IMR-90 (cell line): ENCODE results near the gene CBY1. TPM values are rescaled to one million over a fixed set of nuclear protein-coding genes. Genes with fewer than 3 reads are reported as not detected.

Experiments used
- ATAC-seq: fragments of 200-7000 bp; cut with Tn5 transposase; 2 replicates; pipeline ENCODE4 v1.9.1; 2020; ENCODE audit warnings: low read depth, mild to moderate bottlenecking, moderate library complexity
- BruUV-seq: library from RNA; stranded (reverse); fragments of 400-500 nt; replicated peaks from 2 replicates; lab custom pipeline; 2021; lab: Mats Ljungman, UMichigan
- CTCF ChIA-PET: fragments of 300-600 bp; formaldehyde crosslinking; extraction: SDS; loops from one replicate; lab custom pipeline; 2021; ENCODE audit warnings: antibody characterized with exemption; lab: Yijun Ruan, JAX
- POLR2A ChIA-PET: fragments of 300-600 bp; sonication (Branson Sonifier 250); formaldehyde crosslinking; loops from one replicate; lab custom pipeline; 2022; ENCODE audit warnings: antibody characterized with exemption; ENCODE audit not compliant: unreplicated experiment; lab: Charles Lee
- DNase-seq: peaks from one replicate; pipeline ENCODE4 v3.0.0; 2013
- H2AFZ ChIP-seq: replicated peaks from 2 replicates; pipeline ENCODE3; 2013; ENCODE audit warnings: low read length, mild to moderate bottlenecking; ENCODE audit not compliant: poor library complexity
- H2AK5ac ChIP-seq: 2 replicates; pipeline ENCODE4 v1.6.1; 2013; ENCODE audit warnings: low read depth, low read length, inconsistent platforms
- H2AK9ac ChIP-seq: replicated peaks from 2 replicates; pipeline ENCODE3; 2013; ENCODE audit warnings: mild to moderate bottlenecking, low read depth, low read length, moderate library complexity; ENCODE audit not compliant: poor library complexity
- H2BK120ac ChIP-seq: 2 replicates; pipeline ENCODE4 v1.6.1; 2013; ENCODE audit warnings: low read depth, low read length, inconsistent platforms
- H2BK15ac ChIP-seq: 3 replicates; pipeline ENCODE4 v1.6.1; 2013; ENCODE audit warnings: low read depth, low read length, inconsistent platforms
- H2BK20ac ChIP-seq: 2 replicates; pipeline ENCODE4 v1.6.1; 2013; ENCODE audit warnings: low read depth, mild to moderate bottlenecking, inconsistent platforms, low read length, moderate library complexity
- H2BK5ac ChIP-seq: 2 replicates; pipeline ENCODE4 v1.6.1; 2013; ENCODE audit warnings: mild to moderate bottlenecking, low read depth, low read length, inconsistent platforms; ENCODE audit not compliant: poor library complexity, severe bottlenecking
- H3K14ac ChIP-seq: replicated peaks from 2 replicates; pipeline ENCODE4 v1.6.1; 2013; ENCODE audit warnings: low read depth, low read length, inconsistent platforms
- H3K18ac ChIP-seq: 2 replicates; pipeline ENCODE4 v1.6.1; 2013; ENCODE audit warnings: low read depth, low read length, control low read depth
- H3K23ac ChIP-seq: 2 replicates; pipeline ENCODE4 v1.6.1; 2013; ENCODE audit warnings: low read depth, low read length, inconsistent platforms
- H3K27ac ChIP-seq: 2 replicates; pipeline ENCODE4 v1.5.1; 2013; ENCODE audit warnings: mild to moderate bottlenecking, control low read depth, low read length; ENCODE audit not compliant: insufficient read depth
- H3K27me3 ChIP-seq: 2 replicates; pipeline ENCODE4 v1.6.1; 2013; ENCODE audit warnings: low read length; ENCODE audit not compliant: control insufficient read depth, insufficient read depth
- H3K36me3 ChIP-seq: 2 replicates; pipeline ENCODE4 v1.6.1; 2013; ENCODE audit warnings: low read length, mixed read lengths; ENCODE audit not compliant: control insufficient read depth, insufficient read depth
- H3K4ac ChIP-seq: 2 replicates; pipeline ENCODE4 v1.6.1; 2013; ENCODE audit warnings: low read depth, low read length, inconsistent platforms
- H3K4me1 ChIP-seq: 2 replicates; pipeline ENCODE4 v1.6.1; 2013; ENCODE audit warnings: low read length, mixed read lengths; ENCODE audit not compliant: control insufficient read depth, insufficient read depth
- H3K4me2 ChIP-seq: 2 replicates; pipeline ENCODE4 v1.6.1; 2013; ENCODE audit warnings: low read depth, mild to moderate bottlenecking, control low read depth, low read length, moderate library complexity
- H3K4me3 ChIP-seq: 2 replicates; pipeline ENCODE4 v1.5.1; 2013; ENCODE audit warnings: low read depth, mild to moderate bottlenecking, control low read depth, low read length, moderate library complexity; ENCODE audit not compliant: insufficient read depth
- H3K56ac ChIP-seq: 2 replicates; pipeline ENCODE4 v1.6.1; 2013; ENCODE audit warnings: low read length, inconsistent platforms; ENCODE audit not compliant: insufficient read depth; ENCODE audit errors: extremely low read depth
- H3K79me1 ChIP-seq, 2 experiments: 2 replicates each; pipeline ENCODE4 v1.6.1; 2013; ENCODE audit warnings: low read length in 2 of 2, inconsistent platforms in 1 of 2, low read depth in 1 of 2
- H3K9ac ChIP-seq: 2 replicates; pipeline ENCODE4 v1.6.1; 2013; ENCODE audit warnings: low read depth, low read length, control low read depth
- H3K9me1 ChIP-seq: 2 replicates; pipeline ENCODE4 v1.6.1; 2013; ENCODE audit warnings: low read length, inconsistent platforms; ENCODE audit not compliant: insufficient read depth
- H3K9me3 ChIP-seq: 2 replicates; pipeline ENCODE4 v1.6.1; 2013; ENCODE audit warnings: low read length; ENCODE audit not compliant: control insufficient read depth, insufficient read depth
- H4K20me1 ChIP-seq: 2 replicates; pipeline ENCODE4 v1.6.1; 2013; ENCODE audit warnings: low read length, inconsistent platforms; ENCODE audit not compliant: insufficient read depth
- H4K5ac ChIP-seq: 2 replicates; pipeline ENCODE4 v1.6.1; 2013; ENCODE audit warnings: mild to moderate bottlenecking, low read depth, low read length, control low read depth
- H4K8ac ChIP-seq, 2 experiments: 2 replicates each; pipeline ENCODE4 v1.6.1; 2013; ENCODE audit warnings: low read depth in 2 of 2, low read length in 2 of 2, control low read depth in 1 of 2, inconsistent platforms in 1 of 2
- H4K91ac ChIP-seq: 2 replicates; pipeline ENCODE4 v1.6.1; 2013; ENCODE audit warnings: low read depth, low read length, inconsistent platforms; ENCODE audit not compliant: insufficient read depth
- BHLHE40 ChIP-seq: fragments of 150-350 bp; IDR thresholded peaks from 2 replicates; pipeline ENCODE4 v1.6.1; 2016; ENCODE audit warnings: mild to moderate bottlenecking, low read depth, low read length
- CEBPB ChIP-seq: IDR thresholded peaks from 2 replicates; pipeline ENCODE4 v1.6.1; 2012; ENCODE audit warnings: low read depth, low read length, improper control_type of control experiment
- CHD1 ChIP-seq: IDR thresholded peaks from 2 replicates; pipeline ENCODE4 v1.6.1; 2012; ENCODE audit warnings: low read depth, low read length, improper control_type of control experiment
- CTCF ChIP-seq: conservative IDR thresholded peaks from 2 replicates; pipeline ENCODE4 v1.5.1; 2012; ENCODE audit warnings: mild to moderate bottlenecking, low read depth, low read length, improper control_type of control experiment
- ELK1 ChIP-seq: fragments of 150-350 bp; IDR thresholded peaks from 2 replicates; pipeline ENCODE4 v1.6.1; 2016; ENCODE audit warnings: low read depth, mild to moderate bottlenecking, low read length, moderate library complexity, borderline replicate concordance
- FOS ChIP-seq: fragments of 150-350 bp; IDR thresholded peaks from 2 replicates; pipeline ENCODE4 v1.6.1; 2016; ENCODE audit warnings: low read depth, low read length
- MAFK ChIP-seq: IDR thresholded peaks from 2 replicates; pipeline ENCODE4 v1.6.1; 2012; ENCODE audit warnings: low read depth, low read length, improper control_type of control experiment
- MAZ ChIP-seq: IDR thresholded peaks from 2 replicates; pipeline ENCODE4 v1.6.1; 2012; ENCODE audit warnings: low read depth, mild to moderate bottlenecking, low read length, improper control_type of control experiment, moderate library complexity, borderline replicate concordance
- MXI1 ChIP-seq: IDR thresholded peaks from 2 replicates; pipeline ENCODE4 v1.6.1; 2012; ENCODE audit warnings: low read depth, mild to moderate bottlenecking, low read length, moderate library complexity, borderline replicate concordance
- NFE2L2 ChIP-seq: fragments of 150-350 bp; IDR thresholded peaks from 2 replicates; pipeline ENCODE4 v1.6.1; 2016; ENCODE audit warnings: low read depth, mild to moderate bottlenecking, low read length
- POLR2A ChIP-seq: IDR thresholded peaks from 2 replicates; pipeline ENCODE4 v1.6.1; 2012; ENCODE audit warnings: mild to moderate bottlenecking, low read depth, low read length
- RAD21 ChIP-seq: IDR thresholded peaks from 2 replicates; pipeline ENCODE4 v1.6.1; 2012; ENCODE audit warnings: low read length, improper control_type of control experiment
- RCOR1 ChIP-seq: IDR thresholded peaks from 2 replicates; pipeline ENCODE4 v1.6.1; 2012; ENCODE audit warnings: mild to moderate bottlenecking, low read length, improper control_type of control experiment; ENCODE audit not compliant: insufficient replicate concordance
- RFX5 ChIP-seq: IDR thresholded peaks from 2 replicates; pipeline ENCODE4 v1.8.0; 2012; ENCODE audit warnings: low read depth, mild to moderate bottlenecking, low read length, moderate library complexity
- USF2 ChIP-seq: fragments of 150-350 bp; IDR thresholded peaks from 2 replicates; pipeline ENCODE4 v1.6.1; 2017; ENCODE audit warnings: mild to moderate bottlenecking, antibody characterized with exemption, low read length, low read depth
- dilution Hi-C: fragments of 300-500 bp; cut with HindIII; formaldehyde crosslinking; loops from one replicate; pipeline ENCODE4 v1.14.3; 2018; ENCODE audit warnings: low sequenced_read_pairs; ENCODE audit not compliant: unreplicated experiment
- in situ Hi-C: fragments of 300-500 bp; cut with MboI; formaldehyde crosslinking; loops from 3 replicates; pipeline ENCODE4 v1.14.3; 2019; ENCODE audit warnings: low sequenced_read_pairs, inconsistent platforms, mixed read lengths
- intact Hi-C: fragments of 100-400 bp; cut with micrococcal nuclease; formaldehyde crosslinking; loops from 2 replicates; pipeline ENCODE4 v1.10.0; 2022
- polyA plus RNA-seq, 3 experiments: library from polyadenylated mRNA; depleted of rRNA; stranded (reverse); fragments of >200 nt; gene quantifications; 2 replicates each; pipeline ENCODE4 v1.2.3, GENCODE V29; 2012; ENCODE audit warnings: low replicate concordance in 1 of 3
- total RNA-seq: library from RNA; depleted of rRNA; stranded (reverse); fragments of >200 nt; gene quantifications from 2 replicates; pipeline ENCODE4 v1.2.3, GENCODE V29; 2012

The CBY1 gene
- total and polyA plus RNA-seq, 2 of the 4 experiments (the other 2 are of a cell fraction), result 13.8 to 30.0 TPM

DNA sequence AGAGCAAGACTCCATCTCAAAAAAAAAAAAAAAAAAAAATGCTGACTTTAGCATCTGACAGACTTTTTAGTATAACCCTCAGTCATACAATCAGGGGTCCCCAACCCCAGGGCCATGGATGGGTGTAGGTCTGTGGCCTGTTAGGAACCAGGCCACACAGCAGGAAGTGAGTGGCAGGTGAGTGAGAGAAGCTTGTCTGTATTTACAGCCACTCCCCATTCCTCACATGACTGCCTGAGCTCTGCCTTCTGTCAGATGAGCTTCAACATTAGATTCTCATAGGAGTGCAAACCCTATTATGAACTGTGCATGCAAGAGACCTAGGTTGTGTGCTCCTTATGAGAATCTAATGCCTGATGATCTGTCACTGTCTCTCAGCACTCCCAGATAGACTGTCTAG lies 3.6 kb upstream of the CBY1 start:
- peaks cover 11 to 17% of the 10 kb centered on the region in 2 experiments for H3K79me1 ChIP-seq
- H2AK5ac ChIP-seq, result no peak overlapping the region
- ChIA-PET CTCF (no interaction called here), POLR2A (no interaction called here)
- no peak overlapping the region for H2BK20ac ChIP-seq
- no peak overlapping the region for H4K8ac ChIP-seq
- no peak overlapping the region for H2BK120ac ChIP-seq
- no TSS peak for BruUV-seq
- H3K18ac ChIP-seq, result no peak overlapping the region
- DNase-seq, result no peak
- no peak overlapping the region for H3K4ac ChIP-seq
- H4K91ac ChIP-seq, result no peak overlapping the region
- in situ Hi-C loops (no loop called here), intact Hi-C loops (no loop called here), dilution Hi-C loops (no loop called here)
- no peak for TF ChIP-seq RFX5
- no peak for TF ChIP-seq RAD21
- no peak for TF ChIP-seq FOS
- no peak for TF ChIP-seq CHD1
- TF ChIP-seq MXI1, result no peak
- no peak for TF ChIP-seq CTCF
- TF ChIP-seq BHLHE40, result no peak
- TF ChIP-seq USF2, result no peak
- TF ChIP-seq ELK1, result no peak
- no peak for TF ChIP-seq MAFK
- no peak for TF ChIP-seq RCOR1
- no peak for TF ChIP-seq CEBPB
- TF ChIP-seq MAZ, result no peak
- no peak for TF ChIP-seq NFE2L2
- no peak for TF ChIP-seq POLR2A
- H2AK9ac ChIP-seq, result no peak overlapping the region
- no peak overlapping the region for H2BK5ac ChIP-seq
- H4K5ac ChIP-seq, result no peak overlapping the region
- no peak overlapping the region for H3K56ac ChIP-seq
- H3K14ac ChIP-seq, result no peak overlapping the region
- H3K9me1 ChIP-seq, result peaks cover 7% of the 10 kb centered on the region
- H3K36me3 ChIP-seq, result no peaks in the 10 kb centered on the region
- no peaks in the 10 kb centered on the region for H3K9me3 ChIP-seq
- no peaks in the 10 kb centered on the region for H3K27me3 ChIP-seq
- no peak overlapping the region for H2AFZ ChIP-seq
- H3K27ac ChIP-seq, result no peak overlapping the region
- no peak overlapping the region for H3K9ac ChIP-seq
- no peak overlapping the region for H2BK15ac ChIP-seq
- ATAC-seq, result no peak
- H3K4me1 ChIP-seq, result peaks cover 7% of the 10 kb centered on the region
- H3K4me3 ChIP-seq, result no peak overlapping the region
- no peak overlapping the region for H3K4me2 ChIP-seq
- no peaks in the 10 kb centered on the region; the same call in 1 of the 2 replicates for H4K20me1 ChIP-seq
- no peak overlapping the region for H3K23ac ChIP-seq
